ENCODE data around the gene HNRNPAB.

DNA sequence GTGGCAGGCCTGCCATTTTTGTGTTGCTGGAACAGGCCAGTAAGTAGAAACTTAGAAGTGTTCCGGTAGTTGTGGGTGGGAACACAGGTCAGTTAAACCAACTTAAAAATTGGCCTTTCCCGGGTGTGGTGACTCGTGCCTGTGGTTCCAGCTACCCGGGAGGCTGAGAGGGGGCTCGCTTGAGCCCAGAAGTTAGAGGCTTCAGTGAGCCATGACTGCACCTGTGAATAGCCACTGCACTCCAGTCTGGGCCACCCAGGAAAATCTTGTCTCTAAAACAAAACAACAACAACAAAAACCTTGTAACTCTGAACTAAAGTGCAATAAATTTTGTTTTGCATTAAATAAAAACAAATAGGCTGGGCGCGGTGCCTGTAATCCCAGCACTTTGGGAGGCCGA is 49.3 kb upstream of the HNRNPAB start:
- TF ChIP-seq, protein P1, sequence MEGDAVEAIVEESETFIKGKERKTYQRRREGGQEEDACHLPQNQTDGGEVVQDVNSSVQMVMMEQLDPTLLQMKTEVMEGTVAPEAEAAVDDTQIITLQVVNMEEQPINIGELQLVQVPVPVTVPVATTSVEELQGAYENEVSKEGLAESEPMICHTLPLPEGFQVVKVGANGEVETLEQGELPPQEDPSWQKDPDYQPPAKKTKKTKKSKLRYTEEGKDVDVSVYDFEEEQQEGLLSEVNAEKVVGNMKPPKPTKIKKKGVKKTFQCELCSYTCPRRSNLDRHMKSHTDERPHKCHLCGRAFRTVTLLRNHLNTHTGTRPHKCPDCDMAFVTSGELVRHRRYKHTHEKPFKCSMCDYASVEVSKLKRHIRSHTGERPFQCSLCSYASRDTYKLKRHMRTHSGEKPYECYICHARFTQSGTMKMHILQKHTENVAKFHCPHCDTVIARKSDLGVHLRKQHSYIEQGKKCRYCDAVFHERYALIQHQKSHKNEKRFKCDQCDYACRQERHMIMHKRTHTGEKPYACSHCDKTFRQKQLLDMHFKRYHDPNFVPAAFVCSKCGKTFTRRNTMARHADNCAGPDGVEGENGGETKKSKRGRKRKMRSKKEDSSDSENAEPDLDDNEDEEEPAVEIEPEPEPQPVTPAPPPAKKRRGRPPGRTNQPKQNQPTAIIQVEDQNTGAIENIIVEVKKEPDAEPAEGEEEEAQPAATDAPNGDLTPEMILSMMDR (IDR thresholded peaks at IDR 0.05; ENCODE audit: extremely low read depth in 1 of 2, insufficient read depth in 1 of 2, low read depth in 1 of 2, low read length in 2 of 2): no peak
- TF ChIP-seq POLR2A (IDR thresholded peaks at IDR 0.05; ENCODE audit: low read depth, low read length): no peak
